DMS79 treated with DMSO at 0.1 percent for 48 hours (cell line): ENCODE data around the gene MPC1.
"Not testable (repeated sequence)": the region's sequence is repeated elsewhere in the genome, so short reads cannot be mapped to it uniquely, and the experiment has no call there.

Experiments
- DNase-seq: peaks from one replicate; lab custom pipeline; 2025; lab: John Stamatoyannopoulos, UW

The MPC1 gene

GRCh38 chr6:166345672-166346071 lies 37.1 kb downstream of the MPC1 start:
- not testable (repeated sequence) for DNase-seq

- not testable (repeated sequence) for DNase-seq
Measured at GRCh38 chr6:166344921-166345320, 37.8 kb downstream of the MPC1 start.

GRCh38 chr6:166344240-166344639 lies 38.5 kb downstream of the MPC1 start:
- DNase-seq = no peak

GRCh38 chr6:166343150-166343487 lies 39.6 kb downstream of the MPC1 start:
- no peak for DNase-seq

GRCh38 chr6:166342349-166343149 lies 40.2 kb downstream of the MPC1 start, which contains the start of gene SFT2D1:
Gene SFT2D1 (minus strand): TSS chr6:166342545. CDS start chr6:166342481, 64 bp downstream.
- peak; percentile 76 for DNase-seq

GRCh38 chr6:166341977-166342348 lies 40.8 kb downstream of the MPC1 start:
- no peak for DNase-seq

GRCh38 chr6:166341464-166341863 lies 41.3 kb downstream of the MPC1 start:
- no peak for DNase-seq

GRCh38 chr6:166338854-166339253 lies 43.9 kb downstream of the MPC1 start:
- DNase-seq = no peak

GRCh38 chr6:166336847-166337246 lies 45.9 kb downstream of the MPC1 start:
- no peak for DNase-seq

GRCh38 chr6:166335378-166336302 lies 47.1 kb downstream of the MPC1 start:
- no peak for DNase-seq

- no peak for DNase-seq
Measured at GRCh38 chr6:166334878-166335277, 47.9 kb downstream of the MPC1 start.

GRCh38 chr6:166333172-166333995 lies 49.4 kb downstream of the MPC1 start:
- no peak for DNase-seq

GRCh38 chr6:166331503-166332415 lies 51.0 kb downstream of the MPC1 start:
- DNase-seq = no peak

- no peak for DNase-seq
Measured at GRCh38 chr6:166330612-166331011, 52.1 kb downstream of the MPC1 start.

- no peak for DNase-seq
Measured at GRCh38 chr6:166325383-166326042, 57.2 kb downstream of the MPC1 start.

- no peak for DNase-seq
Measured at GRCh38 chr6:166323395-166323794, 59.3 kb downstream of the MPC1 start.

GRCh38 chr6:166318649-166319600 lies 63.8 kb downstream of the MPC1 start:
- DNase-seq = no peak

GRCh38 chr6:166318227-166318626 lies 64.5 kb downstream of the MPC1 start:
- no peak for DNase-seq
